Smooth muscle cell (in vitro differentiated cells): ENCODE data around the gene NFKBIA. TPM values are rescaled to one million over a fixed set of nuclear protein-coding genes. Genes with fewer than 3 reads are reported as not detected.
"Not testable (repeated sequence)": the region's sequence is repeated elsewhere in the genome, so short reads cannot be mapped to it uniquely, and the experiment has no call there.

Source experiments
- DNase-seq: peaks from one replicate; lab custom pipeline; 2025; ENCODE audit not compliant: unreplicated experiment; lab: John Stamatoyannopoulos, UW
- H2AFZ ChIP-seq: fragments of 200-600 bp; sonication (generic); 2 replicates; pipeline ENCODE4 v1.6.0; 2016; ENCODE audit warnings: antibody characterized with exemption, low read depth, mild to moderate bottlenecking
- H3F3A ChIP-seq: fragments of 200-600 bp; sonication (generic); 2 replicates; pipeline ENCODE4 v1.6.0; 2017; ENCODE audit warnings: antibody characterized with exemption, low read depth
- H3K27ac ChIP-seq: fragments of 200-600 bp; sonication (generic); 2 replicates; pipeline ENCODE4 v1.5.1; 2016; ENCODE audit warnings: low read depth, mild to moderate bottlenecking
- H3K27me3 ChIP-seq: fragments of 200-600 bp; sonication (generic); 2 replicates; pipeline ENCODE4 v1.6.1; 2016; ENCODE audit warnings: low read depth, mild to moderate bottlenecking
- H3K36me3 ChIP-seq: fragments of 200-600 bp; sonication (generic); 2 replicates; pipeline ENCODE4 v1.5.1; 2016; ENCODE audit warnings: low read depth
- H3K4me1 ChIP-seq: fragments of 200-600 bp; sonication (generic); 2 replicates; pipeline ENCODE4 v1.5.1; 2016; ENCODE audit warnings: low read depth
- H3K4me2 ChIP-seq: fragments of 200-600 bp; sonication (generic); 2 replicates; pipeline ENCODE4 v1.6.0; 2016; ENCODE audit warnings: mild to moderate bottlenecking
- H3K4me3 ChIP-seq: fragments of 200-600 bp; sonication (generic); 2 replicates; pipeline ENCODE4 v1.5.1; 2016; ENCODE audit warnings: mild to moderate bottlenecking
- H3K79me2 ChIP-seq: fragments of 200-600 bp; sonication (generic); 2 replicates; pipeline ENCODE4 v1.6.0; 2016; ENCODE audit warnings: low read depth, mild to moderate bottlenecking
- H3K9ac ChIP-seq: fragments of 200-600 bp; sonication (generic); 2 replicates; pipeline ENCODE4 v1.6.0; 2016; ENCODE audit warnings: low read depth
- H3K9me3 ChIP-seq: fragments of 200-600 bp; sonication (generic); replicated peaks from 2 replicates; pipeline ENCODE4 v1.5.1; 2016; ENCODE audit warnings: low read depth
- H4K20me1 ChIP-seq: fragments of 200-600 bp; sonication (generic); 2 replicates; pipeline ENCODE4 v1.6.0; 2016; ENCODE audit warnings: low read depth
- CTCF ChIP-seq: fragments of 200-600 bp; sonication (generic); IDR thresholded peaks from 2 replicates; pipeline ENCODE4 v1.5.1; 2017; ENCODE audit warnings: borderline replicate concordance, mild to moderate bottlenecking, antibody characterized with exemption; ENCODE audit not compliant: insufficient read depth, poor library complexity, severe bottlenecking
- WGBS: methylation state at CpG from one replicate; pipeline ENCODE4 v1.1.7; 2016; ENCODE audit warnings: low lambda C conversion rate; 5-methylcytosine and 5-hydroxymethylcytosine counted together
- polyA plus RNA-seq: library from polyadenylated mRNA; unstranded; fragments of >200 nt; fragmentation: Nextera tagmentation; extraction: Ambion mirVana; gene quantifications from 2 replicates; pipeline ENCODE4 v1.2.1, GENCODE V29; 2016
- total RNA-seq: library from RNA; depleted of rRNA; stranded (reverse); fragments of >200 nt; gene quantifications from 2 replicates; pipeline ENCODE4 v1.2.3, GENCODE V29; 2014

The NFKBIA gene
- total and polyA plus RNA-seq, 2 experiments from 2014 or later, result 215 to 223 TPM

- H3K27ac ChIP-seq, result peak overlapping the region; percentile 88
- no peaks in the 10 kb centered on the region for H3K36me3 ChIP-seq
- H3K9me3 ChIP-seq, result no peaks in the 10 kb centered on the region
- no peaks in the 10 kb centered on the region for H4K20me1 ChIP-seq
- TF ChIP-seq CTCF, result no peak
- peak overlapping the region; percentile 40 for H3K9ac ChIP-seq
- H3F3A ChIP-seq, result peaks cover 3% of the 10 kb centered on the region
- peak overlapping the region; percentile 46 for H2AFZ ChIP-seq
- H3K4me3 ChIP-seq, result no peak overlapping the region
- peak overlapping the region; percentile 63 for H3K4me2 ChIP-seq
- H3K79me2 ChIP-seq, result no peaks in the 10 kb centered on the region
- 16% methylated on average over 7 of the region's 7 CpGs for WGBS
- H3K4me1 ChIP-seq, result no peaks in the 10 kb centered on the region
- no peak for DNase-seq
- no peaks in the 10 kb centered on the region for H3K27me3 ChIP-seq
Observed at GRCh38 chr14:35374263-35374712, 30.3 kb downstream of the NFKBIA start.

- H3K4me2 ChIP-seq, H3K9me3 ChIP-seq, H3K27ac ChIP-seq, H3K36me3 ChIP-seq, H2AFZ ChIP-seq, H3K79me2 ChIP-seq, H3K4me3 ChIP-seq, DNase-seq, H3K9ac ChIP-seq, H3F3A ChIP-seq, H4K20me1 ChIP-seq, H3K27me3 ChIP-seq, H3K4me1 ChIP-seq: not testable (repeated sequence)
- WGBS, result 94% methylated on average over 11 of the region's 11 CpGs
Observed at GRCh38 chr14:35373208-35373607, 31.3 kb downstream of the NFKBIA start.

GRCh38 chr14:35370969-35371368 is 33.6 kb downstream of the NFKBIA start:
- no peaks in the 10 kb centered on the region for H3K27me3 ChIP-seq
- peaks cover 23% of the 10 kb centered on the region for H3K4me1 ChIP-seq
- no peak overlapping the region for H3K4me3 ChIP-seq
- H3K9ac ChIP-seq, result no peak overlapping the region
- no peaks in the 10 kb centered on the region for H3K9me3 ChIP-seq
- no peak for DNase-seq
- no peak for TF ChIP-seq CTCF
- H3K4me2 ChIP-seq, result no peak overlapping the region
- H3K79me2 ChIP-seq, result no peaks in the 10 kb centered on the region
- H3K36me3 ChIP-seq, result no peaks in the 10 kb centered on the region
- peaks cover 7% of the 10 kb centered on the region for H3F3A ChIP-seq
- no peaks in the 10 kb centered on the region for H4K20me1 ChIP-seq
- no peak overlapping the region for H3K27ac ChIP-seq
- H2AFZ ChIP-seq, result no peak overlapping the region
- WGBS, result 76% methylated on average over 5 of the region's 5 CpGs

GRCh38 chr14:35369701-35370191 is 34.8 kb downstream of the NFKBIA start:
- 95% methylated on average over 24 of the region's 24 CpGs for WGBS
- Histone ChIP-seq H3K9ac (no peak overlapping the region), H4K20me1 (no peaks in the 10 kb centered on the region), H3K4me2 (no peak overlapping the region), H3K4me1 (peaks cover 29% of the 10 kb centered on the region), H3K36me3 (no peaks in the 10 kb centered on the region), H3K4me3 (no peak overlapping the region), H3K27me3 (no peaks in the 10 kb centered on the region), H3K79me2 (no peaks in the 10 kb centered on the region), H3F3A (peaks cover 7% of the 10 kb centered on the region), H3K9me3 (no peaks in the 10 kb centered on the region), H2AFZ (no peak overlapping the region), H3K27ac (no peak overlapping the region)
- TF ChIP-seq CTCF, result no peak
- no peak for DNase-seq
